HEK293 (cell line): ENCODE data around the gene BCL11A.

Experiments
- HOXA7 ChIP-seq: sonication (generic); formaldehyde crosslinking; IDR thresholded peaks from 2 replicates; pipeline ENCODE4 v1.8.1; 2022; ENCODE audit warnings: missing genetic modification reagents, borderline replicate concordance
- ZFP37 ChIP-seq: fragments of 450-650 bp; formaldehyde crosslinking; IDR thresholded peaks from 2 replicates; pipeline ENCODE4 v1.5.1; 2016; ENCODE audit warnings: missing biosample characterization, missing genetic modification characterization

GRCh38 chr2:60410456-60411146, 142.9 kb downstream of the BCL11A start:
- TF ChIP-seq ZFP37 (tag by site-specific recombination) (no peak), HOXA7 (CRISPR knock-in tag) (no peak)
